CD14-positive monocyte (primary cell): Measurements from ENCODE around the gene CABLES2. TPM values are rescaled to one million over a fixed set of nuclear protein-coding genes. Genes with fewer than 3 reads are reported as not detected.

ENCODE experiments used
- DNase-seq, 3 donors: peaks; one replicate each; pipeline ENCODE4 v3.0.0-alpha.2; 2011 to 2022
- H2AFZ ChIP-seq: 2 replicates; pipeline ENCODE4 v1.6.0; 2012; ENCODE audit warnings: mild to moderate bottlenecking, low read depth, low read length, inconsistent platforms; ENCODE audit not compliant: insufficient read depth, poor library complexity, severe bottlenecking
- H3K27ac ChIP-seq, 2 donors: 1 replicate in 1 of 2; 2 replicates in 1 of 2; pipeline ENCODE4 v1.5.1; 2012 to 2013; ENCODE audit warnings: low read length in 2 of 2, control low read depth in 1 of 2, inconsistent platforms in 1 of 2, low read depth in 1 of 2, mild to moderate bottlenecking in 1 of 2
- H3K27me3 ChIP-seq, 2 donors: one replicate each; pipeline versions ENCODE4 v1.6.0 to v1.6.1; 2011 to 2013; ENCODE audit warnings: low read length in 2 of 2; ENCODE audit not compliant: control insufficient read depth in 2 of 2, insufficient read depth in 2 of 2
- H3K36me3 ChIP-seq, 2 donors: replicated peaks in 1 of 2; 1 replicate in 1 of 2; 2 replicates in 1 of 2; pipeline versions ENCODE4 v1.5.1 to v1.6.1; 2012 to 2013; ENCODE audit warnings: low read length in 2 of 2, control low read depth in 1 of 2, inconsistent platforms in 1 of 2, mild to moderate bottlenecking in 1 of 2; ENCODE audit not compliant: insufficient read depth in 2 of 2, control insufficient read depth in 1 of 2
- H3K4me1 ChIP-seq, 2 donors: 1 replicate in 1 of 2; 2 replicates in 1 of 2; pipeline versions ENCODE4 v1.5.1 to v1.6.1; 2012 to 2013; ENCODE audit warnings: low read length in 2 of 2, control low read depth in 1 of 2, inconsistent platforms in 1 of 2, mild to moderate bottlenecking in 1 of 2, moderate library complexity in 1 of 2; ENCODE audit not compliant: insufficient read depth in 2 of 2, control insufficient read depth in 1 of 2
- H3K4me2 ChIP-seq: replicated peaks from 2 replicates; pipeline ENCODE3; 2012; ENCODE audit warnings: low read length, moderate library complexity, mild to moderate bottlenecking; ENCODE audit not compliant: poor library complexity, severe bottlenecking; ENCODE audit errors: extremely low read depth
- H3K4me3 ChIP-seq, 3 experiments: fragments of 200-600 bp in 1 of 3; sonication (generic) in 1 of 3; replicated peaks in 1 of 3; 1 replicate in 2 of 3; 2 replicates in 1 of 3; pipeline ENCODE4 v1.5.1; 2011 to 2013; ENCODE audit warnings: low read length in 3 of 3, mild to moderate bottlenecking in 3 of 3, control low read depth in 2 of 3, low read depth in 2 of 3, inconsistent platforms in 1 of 3, moderate library complexity in 1 of 3
- H3K79me2 ChIP-seq: 2 replicates; pipeline ENCODE4 v1.6.0; 2012; ENCODE audit warnings: mild to moderate bottlenecking, control low read depth, inconsistent platforms, low read length, moderate library complexity; ENCODE audit not compliant: insufficient read depth
- H3K9ac ChIP-seq: 2 replicates; pipeline ENCODE4 v1.6.0; 2017; ENCODE audit warnings: low read length, mild to moderate bottlenecking; ENCODE audit not compliant: insufficient read depth, poor library complexity, severe bottlenecking
- H3K9me3 ChIP-seq, 2 donors: replicated peaks in 1 of 2; 1 replicate in 1 of 2; 2 replicates in 1 of 2; pipeline versions ENCODE4 v1.5.1 to v1.6.1; 2012 to 2013; ENCODE audit warnings: low read length in 2 of 2, control low read depth in 1 of 2; ENCODE audit not compliant: control insufficient read depth in 1 of 2, insufficient read depth in 1 of 2
- H4K20me1 ChIP-seq: 2 replicates; pipeline ENCODE4 v1.6.0; 2012; ENCODE audit warnings: mild to moderate bottlenecking, low read length, control low read depth, moderate library complexity; ENCODE audit not compliant: insufficient read depth
- H3K27ac Mint-ChIP-seq, 7 donors: one replicate each; pipeline ENCODE4 v1.8.0; 2020; ENCODE audit warnings: mild to moderate bottlenecking in 7 of 7, mixed read lengths in 7 of 7, moderate library complexity in 6 of 7, inconsistent platforms in 2 of 7
- H3K27me3 Mint-ChIP-seq, 3 donors: one replicate each; pipeline ENCODE4 v1.8.0; 2021 to 2022; ENCODE audit warnings: low read depth in 3 of 3, mild to moderate bottlenecking in 3 of 3, mixed read lengths in 3 of 3, moderate library complexity in 3 of 3, inconsistent platforms in 1 of 3
- H3K36me3 Mint-ChIP-seq, 2 donors: one replicate each; pipeline ENCODE4 v1.8.0; 2020; ENCODE audit warnings: mixed read lengths in 2 of 2, inconsistent platforms in 1 of 2, mild to moderate bottlenecking in 1 of 2
- H3K4me1 Mint-ChIP-seq: one replicate; pipeline ENCODE4 v1.8.0; 2020; ENCODE audit warnings: mild to moderate bottlenecking, mixed read lengths
- H3K4me3 Mint-ChIP-seq, 2 donors: one replicate each; pipeline ENCODE4 v1.8.0; 2020; ENCODE audit warnings: mild to moderate bottlenecking in 2 of 2, mixed read lengths in 2 of 2, moderate library complexity in 1 of 2
- H3K9me3 Mint-ChIP-seq, 7 donors: one replicate each; pipeline ENCODE4 v1.8.0; 2020 to 2022; ENCODE audit warnings: mixed read lengths in 7 of 7, mild to moderate bottlenecking in 6 of 7, moderate library complexity in 6 of 7, inconsistent platforms in 2 of 7
- WGBS: methylation state at CpG from one replicate; pipeline ENCODE4 v1.1.5; 2013; ENCODE audit warnings: missing lambda C conversion rate; ENCODE audit not compliant: insufficient coverage; 5-methylcytosine and 5-hydroxymethylcytosine counted together
- intact Hi-C, 2 donors: fragments of 100-400 bp; cut with micrococcal nuclease; formaldehyde crosslinking; loops; one replicate each; pipeline versions ENCODE4 v1.15.0 to v1.15.1; 2023
- polyA plus RNA-seq, 3 donors: library from polyadenylated mRNA; depleted of rRNA in 1 of 3; unstranded in 2 of 3; stranded (reverse) in 1 of 3; fragments of 300-500 nt in 2 of 3; fragments of >200 nt in 1 of 3; fragmentation: Illumina TruSeq in 2 of 3; gene quantifications; 1 replicate in 2 of 3; 2 replicates in 1 of 3; pipeline ENCODE4 v1.2.3, GENCODE V29; 2012 to 2021
- TF ChIP-seq, protein P1 (sequence below): fragments of 200-600 bp; IDR thresholded peaks from one replicate; pipeline ENCODE4 v1.8.0; 2022; ENCODE audit warnings: antibody characterized with exemption, mild to moderate bottlenecking

CABLES2 gene
- polyA plus RNA-seq, 3 donors: 0.60 to 4.0 (median 0.61) TPM

DNA sequence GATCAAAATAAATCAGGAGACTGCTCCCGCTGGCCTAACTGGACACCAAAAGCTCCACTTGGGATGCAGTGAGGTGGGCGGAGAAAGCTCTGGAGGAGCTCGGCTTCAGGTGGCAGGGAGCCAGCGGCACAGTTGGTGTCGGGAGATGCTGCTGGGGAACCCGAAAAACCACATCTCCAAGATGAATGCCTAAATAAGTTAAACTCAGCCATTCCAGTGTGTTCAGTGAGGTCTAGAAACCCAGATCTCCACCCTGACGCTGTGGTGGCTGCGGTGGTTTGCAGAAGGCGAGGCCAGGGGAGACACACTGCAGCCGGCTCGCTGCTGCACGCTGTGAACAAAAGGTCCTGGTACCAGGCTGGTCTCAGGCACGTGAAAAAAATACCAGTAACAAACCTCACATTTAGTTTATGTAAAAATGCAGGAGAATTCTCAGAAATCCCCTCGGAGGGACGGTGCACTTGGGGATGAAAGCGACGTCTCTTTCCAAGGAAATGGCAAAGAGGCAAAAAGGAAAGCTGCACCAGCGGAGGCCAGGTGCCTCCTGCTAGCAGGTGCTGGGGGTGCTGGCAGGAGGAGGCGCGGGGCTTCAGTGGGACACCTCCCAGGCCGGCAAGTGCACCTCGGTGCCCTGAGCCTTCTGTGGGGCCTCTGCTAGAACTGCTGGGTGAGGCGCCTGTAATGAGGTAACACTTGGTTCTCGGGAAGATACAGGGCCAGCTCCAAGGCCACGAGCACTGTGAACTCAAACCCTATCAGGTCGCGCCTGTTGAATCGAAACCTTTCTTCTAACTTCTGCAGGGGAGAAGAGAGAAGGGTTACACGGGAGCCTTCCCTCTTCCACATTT, 16.5 kb downstream of the CABLES2 start:
- intact Hi-C loops: no loop called here
- H3K4me3 Mint-ChIP-seq: no peak overlapping the region
- Histone ChIP-seq H3K4me1 (peaks cover 17 to 22% of the 10 kb centered on the region in 2 donors), H3K9ac (no peak overlapping the region), H3K4me3 (no peak overlapping the region), H3K27ac (no peak overlapping the region), H3K4me2 (no peak overlapping the region), H3K27me3 (no peaks in the 10 kb centered on the region), H3K36me3 (peaks cover 27 to 58% of the 10 kb centered on the region in 2 donors), H3K9me3 (no peaks in the 10 kb centered on the region), H3K79me2 (peaks cover 40% of the 10 kb centered on the region), H2AFZ (no peak overlapping the region), H4K20me1 (peaks cover 29% of the 10 kb centered on the region)
- DNase-seq: no peak
- H3K4me1 Mint-ChIP-seq: peaks cover 21% of the 10 kb centered on the region
- TF ChIP-seq, protein P1, sequence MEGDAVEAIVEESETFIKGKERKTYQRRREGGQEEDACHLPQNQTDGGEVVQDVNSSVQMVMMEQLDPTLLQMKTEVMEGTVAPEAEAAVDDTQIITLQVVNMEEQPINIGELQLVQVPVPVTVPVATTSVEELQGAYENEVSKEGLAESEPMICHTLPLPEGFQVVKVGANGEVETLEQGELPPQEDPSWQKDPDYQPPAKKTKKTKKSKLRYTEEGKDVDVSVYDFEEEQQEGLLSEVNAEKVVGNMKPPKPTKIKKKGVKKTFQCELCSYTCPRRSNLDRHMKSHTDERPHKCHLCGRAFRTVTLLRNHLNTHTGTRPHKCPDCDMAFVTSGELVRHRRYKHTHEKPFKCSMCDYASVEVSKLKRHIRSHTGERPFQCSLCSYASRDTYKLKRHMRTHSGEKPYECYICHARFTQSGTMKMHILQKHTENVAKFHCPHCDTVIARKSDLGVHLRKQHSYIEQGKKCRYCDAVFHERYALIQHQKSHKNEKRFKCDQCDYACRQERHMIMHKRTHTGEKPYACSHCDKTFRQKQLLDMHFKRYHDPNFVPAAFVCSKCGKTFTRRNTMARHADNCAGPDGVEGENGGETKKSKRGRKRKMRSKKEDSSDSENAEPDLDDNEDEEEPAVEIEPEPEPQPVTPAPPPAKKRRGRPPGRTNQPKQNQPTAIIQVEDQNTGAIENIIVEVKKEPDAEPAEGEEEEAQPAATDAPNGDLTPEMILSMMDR: no peak
- H3K27ac Mint-ChIP-seq: peak overlapping the region in 2 of 7 donors; percentile 31 to 74
- no peaks in the 10 kb centered on the region for H3K27me3 Mint-ChIP-seq
- WGBS: 98% methylated on average over 15 of the region's 29 CpGs
- peaks cover 0 to 1% (median 0%) of the 10 kb centered on the region in 7 donors for H3K9me3 Mint-ChIP-seq
- peaks cover 43 to 69% of the 10 kb centered on the region in 2 donors for H3K36me3 Mint-ChIP-seq

DNA sequence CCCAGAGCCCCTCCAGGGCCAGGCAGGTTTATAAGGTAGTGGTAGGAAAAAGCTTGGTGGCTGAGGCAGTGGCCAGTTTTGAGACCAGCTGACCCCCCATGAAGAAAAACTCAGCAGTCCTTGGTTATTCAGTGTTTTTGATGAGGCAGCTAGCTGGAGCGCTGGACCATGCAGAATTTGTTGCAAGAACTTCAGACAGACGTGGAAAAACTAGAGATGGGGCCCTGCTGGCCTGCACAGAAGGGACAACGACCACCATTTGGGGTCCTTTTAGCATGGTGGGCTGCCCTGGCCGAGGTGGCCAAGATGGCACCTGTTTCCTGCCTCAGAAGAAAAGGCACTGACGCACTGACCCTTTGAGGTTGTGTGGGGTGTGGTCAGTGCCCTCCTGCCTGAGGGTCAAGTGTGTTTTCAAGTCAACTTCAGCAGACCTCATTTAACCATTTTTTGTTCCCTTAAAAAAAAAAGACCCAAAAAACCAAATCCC, 17.4 kb downstream of the CABLES2 start:
- Histone ChIP-seq H3K9me3 (no peaks in the 10 kb centered on the region), H3K36me3 (peaks cover 27 to 57% of the 10 kb centered on the region in 2 donors), H3K4me3 (no peak overlapping the region), H3K4me1 (peaks cover 19 to 25% of the 10 kb centered on the region in 2 donors), H3K27ac (no peak overlapping the region), H3K79me2 (peaks cover 46% of the 10 kb centered on the region), H3K27me3 (no peaks in the 10 kb centered on the region), H3K4me2 (no peak overlapping the region), H2AFZ (no peak overlapping the region), H3K9ac (no peak overlapping the region), H4K20me1 (peaks cover 29% of the 10 kb centered on the region)
- Mint-ChIP-seq H3K27ac (peak overlapping the region in 1 of 7 donors; percentile 63), H3K4me3 (no peak overlapping the region), H3K9me3 (peaks cover 0 to 1% (median 0%) of the 10 kb centered on the region in 7 donors), H3K36me3 (peaks cover 41 to 63% of the 10 kb centered on the region in 2 donors), H3K4me1 (peaks cover 26% of the 10 kb centered on the region), H3K27me3 (no peaks in the 10 kb centered on the region)
- TF ChIP-seq, protein P1: no peak
- 83% methylated on average over 4 of the region's 5 CpGs for WGBS
- DNase-seq: no peak
- intact Hi-C loops: loop anchor here (5.0 to 10.0 kb wide), 4 partner anchors 87 to 415 kb away; partner anchors contain the start of genes ADRM1 (in 1 of the 2), OGFR (in 1 of the 2), PSMA7 (in 1 of the 2) and SS18L1 (in 1 of the 2)
